GM19467 (cell line): ENCODE data around the gene SLC25A42.

Experiments used
- ATAC-seq: cut with Tn5 transposase; IDR thresholded peaks from one replicate; pipeline ENCODE4 v1.9.1; 2021; ENCODE audit warnings: mild to moderate bottlenecking, moderate library complexity; ENCODE audit not compliant: unreplicated experiment

SLC25A42 gene

GRCh38 chr19:19157808-19158207, 94.0 kb downstream of the SLC25A42 start:
- no peak for ATAC-seq

DNA sequence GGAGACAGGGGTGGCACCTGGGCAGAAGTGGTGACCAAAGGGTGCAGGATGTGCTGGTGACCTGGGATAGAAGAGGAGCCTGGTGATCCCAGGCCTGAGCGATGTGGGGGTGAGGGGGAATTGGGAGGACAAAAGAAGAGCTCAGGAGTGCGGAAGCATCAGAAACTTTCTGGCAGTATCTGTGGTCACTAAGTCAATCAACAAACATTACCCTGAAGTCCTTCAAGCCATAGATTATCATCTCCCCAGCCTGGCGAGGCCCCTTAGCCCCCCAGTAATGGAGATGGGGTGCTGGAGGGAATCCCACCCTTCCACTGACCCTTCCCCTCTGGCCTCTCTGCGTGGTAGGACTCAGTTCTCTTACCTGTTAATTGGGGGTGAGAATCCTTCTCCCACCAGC, 95.7 kb downstream of the SLC25A42 start:
- no peak for ATAC-seq

DNA sequence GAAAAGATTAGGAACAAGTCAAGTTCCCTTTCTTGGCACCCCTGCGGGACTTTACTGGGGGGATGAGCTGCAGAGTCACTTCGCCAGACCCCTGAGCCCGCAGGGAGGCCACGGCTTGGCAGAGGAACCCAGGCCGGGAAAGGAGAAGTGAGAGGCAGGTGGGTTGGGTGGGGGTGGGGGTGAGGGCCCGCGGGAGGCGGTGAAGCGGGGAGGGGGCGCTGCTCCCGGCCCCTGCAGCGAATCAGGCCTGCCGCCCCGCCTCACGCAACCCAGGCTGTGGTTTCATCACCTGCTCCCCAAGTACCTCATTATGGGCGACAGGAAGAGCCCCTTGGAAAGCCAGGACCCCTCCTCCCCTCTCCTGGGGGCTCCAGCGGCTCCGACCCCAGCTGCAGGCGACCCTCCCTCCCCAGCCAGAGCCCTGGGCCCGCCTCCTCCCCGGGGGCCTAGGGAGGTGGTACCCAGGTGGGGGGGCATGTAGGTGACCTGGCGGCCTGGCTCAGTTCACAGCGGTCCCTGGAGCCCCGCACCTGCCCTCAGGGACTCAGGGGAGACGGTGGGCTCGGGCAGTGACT, 96.8 kb downstream of the SLC25A42 start:
- ATAC-seq = no peak

DNA sequence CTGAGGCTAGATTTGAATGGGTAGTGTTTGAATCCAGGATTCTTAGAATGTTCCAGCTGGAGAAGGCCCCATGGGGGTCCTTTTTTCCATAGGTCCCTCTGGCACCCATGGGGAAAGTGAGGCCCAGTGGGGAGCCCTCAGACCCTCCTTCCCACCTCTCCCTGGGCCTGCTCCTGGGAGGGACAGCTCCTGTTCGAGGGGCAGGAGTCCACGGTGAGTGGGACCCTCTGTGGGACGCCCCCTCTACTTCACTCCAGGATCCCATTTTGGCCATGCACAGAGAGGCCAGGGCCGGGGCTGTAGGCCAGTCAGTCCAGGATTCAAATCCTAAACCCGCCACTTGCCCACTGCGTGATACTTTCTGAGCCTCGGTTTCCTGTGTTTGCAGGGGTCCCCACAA, 98.7 kb downstream of the SLC25A42 start:
- no peak for ATAC-seq
